GM04503 (cell line): ENCODE results near the gene ABI3.
"Not testable (repeated sequence)": the region's sequence is repeated elsewhere in the genome, so short reads cannot be mapped to it uniquely, and the experiment has no call there.

Experiments used
- DNase-seq: peaks from one replicate; pipeline ENCODE4 v3.0.0-alpha.2; 2012; ENCODE audit warnings: low read depth

The ABI3 gene

DNA sequence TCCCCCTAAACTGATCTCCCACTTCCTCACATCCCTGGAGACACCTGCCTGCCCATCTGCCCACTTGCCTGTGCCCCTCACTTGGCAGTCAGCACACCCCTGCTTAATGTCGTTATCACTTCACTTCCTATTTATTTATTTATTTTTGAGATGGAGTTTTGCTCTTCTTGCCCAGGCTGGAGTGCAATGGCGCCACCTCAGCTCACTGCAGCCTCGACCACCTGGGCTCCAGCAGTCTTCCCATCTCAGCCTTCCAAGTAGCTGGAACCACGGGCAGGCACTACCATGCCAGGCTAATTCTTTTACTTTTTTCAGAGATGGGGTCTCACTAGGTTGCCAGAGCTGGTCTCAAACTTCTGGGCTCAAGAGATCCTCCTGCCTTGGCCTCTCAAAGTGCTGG is 43.6 kb downstream of the ABI3 start:
- DNase-seq: no peak

DNA sequence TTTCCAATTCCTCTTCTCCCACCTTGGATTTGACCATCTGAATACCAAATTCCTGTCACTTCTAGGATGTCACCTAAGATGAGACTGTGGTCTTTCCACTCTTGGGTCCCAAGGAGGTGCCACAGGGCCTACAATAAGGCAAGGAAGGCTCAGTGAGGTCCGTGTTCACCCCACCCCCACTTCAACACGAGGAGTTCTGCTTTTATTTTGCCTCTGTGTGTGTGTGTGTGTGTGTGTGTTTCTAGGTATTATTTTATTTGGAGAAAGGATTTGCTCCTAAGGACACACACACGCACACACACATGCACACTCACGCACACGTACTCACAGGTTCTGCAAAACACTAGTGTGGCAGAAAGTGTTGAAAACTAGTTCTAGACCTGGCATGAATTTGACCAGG is 44.6 kb downstream of the ABI3 start:
- DNase-seq: no peak

DNA sequence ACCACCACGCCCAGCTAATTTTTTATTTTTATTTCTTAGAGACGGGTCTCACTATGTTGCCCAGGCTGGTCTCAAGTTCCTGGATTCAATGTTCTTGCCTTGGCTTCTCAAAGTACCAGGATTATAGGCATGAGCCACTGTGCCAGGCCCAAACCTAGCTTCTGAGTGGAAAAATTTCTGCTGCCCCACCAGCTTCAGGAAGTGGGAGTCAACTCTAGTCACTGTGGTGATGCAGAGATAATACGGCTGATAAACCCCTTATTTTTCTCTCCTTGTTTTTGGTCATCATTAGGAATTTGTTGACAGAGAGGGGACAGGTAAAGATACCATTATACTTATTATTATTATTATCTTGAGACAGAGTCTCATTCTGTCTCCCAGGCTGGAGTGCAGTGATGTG is 47.9 kb downstream of the ABI3 start:
- no peak for DNase-seq

DNA sequence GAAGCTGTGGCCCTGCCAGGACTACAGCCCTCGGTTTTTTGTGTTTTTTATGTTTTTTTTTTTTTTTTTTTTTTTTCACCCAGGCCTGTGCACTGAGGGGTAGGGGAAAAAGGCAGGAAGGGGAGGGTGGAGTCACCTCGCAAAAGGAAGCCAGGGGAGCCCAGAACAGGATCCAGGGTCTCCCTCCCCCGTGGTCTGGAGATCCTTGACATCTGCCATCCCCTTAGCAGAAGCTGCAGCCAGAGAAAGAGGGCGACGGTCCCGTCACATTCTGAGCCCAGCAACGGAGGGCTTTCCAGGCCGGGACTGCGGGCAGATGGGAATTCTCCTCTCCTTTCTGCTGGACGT is 49.1 kb downstream of the ABI3 start:
- DNase-seq: no peak

DNA sequence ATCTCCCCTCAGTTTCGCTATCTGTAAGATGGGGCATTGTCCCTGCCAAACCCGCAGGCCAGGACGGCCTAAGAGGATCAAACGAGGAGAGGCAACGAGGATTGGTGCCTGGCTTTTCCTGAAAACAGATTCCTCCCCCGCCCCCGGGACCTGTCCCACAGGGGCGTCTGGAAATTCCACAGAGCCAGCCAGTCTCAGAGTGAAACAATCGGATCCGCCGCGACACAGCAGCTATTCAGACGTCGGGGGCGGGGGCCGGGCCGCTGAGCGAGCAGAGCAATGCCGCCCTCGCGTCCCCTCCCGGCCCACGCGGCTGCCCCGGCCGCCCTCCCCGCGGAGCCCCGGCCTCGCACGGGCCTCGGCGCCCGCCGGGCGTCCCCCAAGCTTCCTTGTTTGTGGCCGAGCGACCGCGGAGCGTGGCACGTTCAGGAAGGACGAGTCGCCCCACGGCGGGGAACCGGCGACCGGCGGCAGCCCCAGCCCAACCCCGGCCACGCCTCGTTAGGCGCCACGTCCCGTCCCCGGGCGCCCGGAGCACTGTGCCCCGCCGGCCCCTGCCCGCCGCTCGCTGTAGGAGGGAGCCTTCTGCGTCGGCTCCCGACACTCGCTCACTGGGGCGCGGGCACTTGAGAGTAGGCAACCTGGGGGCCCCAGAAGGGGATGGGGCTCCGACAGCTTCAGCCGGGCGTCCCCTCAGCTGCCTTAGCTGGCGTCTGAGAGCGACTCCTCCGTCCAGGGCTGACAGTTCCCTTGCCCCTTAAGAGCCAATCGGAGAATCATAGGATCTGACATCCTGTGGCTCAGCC is 49.7 kb downstream of the ABI3 start:
- peak; percentile 53 for DNase-seq

DNA sequence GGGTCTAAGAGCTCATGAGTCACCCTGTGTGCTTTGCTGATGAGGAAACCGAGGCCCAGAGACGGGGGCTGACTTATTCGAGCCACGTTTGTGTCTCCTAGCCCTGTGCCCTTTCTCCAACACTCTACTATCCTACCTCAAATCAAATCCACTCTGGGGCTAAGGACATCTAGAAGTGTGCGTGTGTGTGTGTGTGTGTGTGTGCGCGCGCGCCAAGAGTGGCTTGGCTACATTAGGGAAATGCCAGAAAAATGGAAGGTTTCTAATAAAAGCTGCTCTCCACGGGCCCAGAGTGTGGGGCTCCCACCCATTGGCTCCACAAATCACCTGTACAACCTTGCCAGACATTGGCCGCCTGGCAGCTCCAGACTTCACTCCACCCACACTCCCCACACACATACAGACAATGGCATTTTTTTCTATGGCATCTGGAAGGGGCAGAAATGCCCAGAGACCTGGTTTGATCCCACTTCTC is 50.3 kb downstream of the ABI3 start:
- no peak for DNase-seq

DNA sequence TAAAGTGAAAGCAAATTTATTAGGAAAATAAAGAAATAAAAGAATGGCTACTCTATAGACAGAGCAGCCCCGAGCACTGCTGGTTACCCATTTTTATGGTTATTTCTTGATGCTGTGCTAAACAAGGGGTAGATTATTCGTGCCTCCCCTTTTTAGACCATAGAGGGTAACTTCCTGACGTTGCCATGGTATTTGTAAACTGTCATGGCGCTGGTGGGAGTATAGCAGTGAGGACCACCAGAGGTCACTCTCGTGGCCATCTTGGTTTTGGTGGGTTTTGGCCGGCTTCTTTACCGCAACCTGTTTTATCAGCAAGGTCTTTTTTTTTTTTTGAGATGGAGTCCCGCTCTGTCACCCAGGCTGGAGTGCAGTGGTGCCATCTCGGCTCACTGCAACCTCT is 51.0 kb downstream of the ABI3 start:
- not testable (repeated sequence) for DNase-seq

DNA sequence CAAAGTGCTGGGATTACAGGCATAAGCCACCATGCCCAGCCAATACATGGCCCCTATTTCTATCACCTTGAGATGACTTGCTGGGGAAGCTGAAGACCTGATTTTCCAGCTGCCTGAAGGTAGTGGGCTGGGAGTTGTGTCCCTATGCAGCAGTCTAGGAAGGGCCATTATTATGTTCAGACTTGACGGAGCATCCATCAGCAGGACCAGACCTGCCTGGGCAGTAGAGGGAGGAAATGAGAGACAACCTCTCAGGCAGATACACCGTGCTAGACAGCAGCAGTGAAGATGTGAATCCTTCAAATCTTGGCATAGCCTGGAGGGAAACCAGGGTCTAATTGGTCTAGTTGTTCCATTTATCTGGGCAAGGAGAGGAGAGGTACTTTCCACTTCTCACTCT is 55.7 kb downstream of the ABI3 start:
- no peak for DNase-seq

DNA sequence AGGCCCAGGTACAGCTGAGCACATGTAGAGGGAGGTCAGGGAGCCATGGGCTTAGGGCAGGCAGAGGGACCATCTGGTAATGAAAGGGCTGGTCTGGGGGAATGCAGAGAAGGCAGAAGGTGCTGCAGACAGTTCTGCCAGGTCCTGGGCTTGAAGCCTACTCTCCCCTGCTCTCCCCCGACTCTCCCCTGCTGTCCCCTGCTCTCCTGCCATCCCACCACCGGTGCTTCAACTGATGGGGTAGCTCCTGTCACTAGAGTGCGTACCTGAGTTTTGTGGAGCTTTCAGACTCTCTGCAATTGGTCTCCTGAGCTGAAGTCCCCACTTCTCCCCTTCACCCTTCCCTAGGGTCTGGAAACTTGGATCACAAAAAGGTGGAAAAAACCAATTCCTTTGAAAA is 57.4 kb downstream of the ABI3 start:
- no peak for DNase-seq

DNA sequence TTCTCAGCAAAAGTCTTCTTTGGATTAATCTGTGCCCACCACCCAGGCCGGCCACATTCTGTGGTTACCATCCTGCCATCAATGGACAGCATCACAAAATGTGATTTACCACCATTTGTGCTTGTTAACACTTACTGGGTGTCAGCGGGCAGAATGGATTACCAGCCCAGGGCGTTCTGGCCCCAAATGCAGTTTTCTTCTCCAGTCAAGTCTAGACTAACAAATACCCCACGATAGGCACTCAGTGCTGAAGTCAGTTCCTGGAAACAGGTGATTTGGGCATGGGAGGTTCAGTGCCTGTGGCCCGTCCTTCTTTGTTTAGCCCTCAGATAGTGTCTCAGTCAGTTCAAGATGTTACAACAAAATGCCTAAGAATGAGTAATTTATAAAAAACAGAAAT is 58.8 kb downstream of the ABI3 start:
- no peak for DNase-seq
